GM13976 (cell line): ENCODE measurements around the gene TMEM100.

Experiments used
- DNase-seq: peaks from one replicate; pipeline ENCODE4 v3.0.0; 2012; ENCODE audit warnings: low spot score
- CTCF ChIP-seq: IDR thresholded peaks from 2 replicates; pipeline ENCODE4 v1.5.1; 2012; ENCODE audit warnings: borderline replicate concordance, mild to moderate bottlenecking; ENCODE audit not compliant: insufficient read depth; ENCODE audit errors: extremely low read depth, missing control alignments, control extremely low read depth
- in situ Hi-C: fragments of 300-500 bp; cut with MboI; formaldehyde crosslinking; loops from one replicate; pipeline ENCODE4 v1.12.0; 2022; ENCODE audit warnings: low sequenced_read_pairs, mixed read lengths, inconsistent platforms; ENCODE audit not compliant: unreplicated experiment

The TMEM100 gene

GRCh38 chr17:55729484-55729883, 6.8 kb upstream of the TMEM100 start:
- no peak for DNase-seq
- in situ Hi-C loops = no loop called here
- TF ChIP-seq CTCF = no peak

DNA sequence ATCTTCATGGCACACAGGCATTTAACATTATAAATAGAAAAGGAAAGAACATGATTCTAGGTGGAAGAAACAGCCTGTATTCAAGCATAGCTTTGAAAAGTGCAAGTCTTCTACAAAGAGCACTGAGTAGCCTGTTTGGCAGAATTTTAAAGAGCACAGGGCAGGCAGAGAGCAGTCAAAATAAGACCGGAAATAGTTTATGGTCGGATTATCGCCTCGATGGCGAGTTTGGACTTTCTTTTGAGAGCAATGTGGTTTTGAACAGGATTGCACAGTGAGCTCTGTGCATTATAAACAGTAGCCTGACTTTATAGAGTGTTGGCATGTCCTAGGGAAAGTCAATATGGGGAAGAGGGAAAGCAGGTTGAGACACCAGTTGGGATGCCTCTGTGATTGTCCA, 6.2 kb upstream of the TMEM100 start:
- in situ Hi-C loops = no loop called here
- no peak for TF ChIP-seq CTCF
- no peak for DNase-seq

- DNase-seq = no peak
- in situ Hi-C loops = no loop called here
These were observed 5.7 kb upstream of the TMEM100 start for GRCh38 chr17:55728361-55728760.

DNA sequence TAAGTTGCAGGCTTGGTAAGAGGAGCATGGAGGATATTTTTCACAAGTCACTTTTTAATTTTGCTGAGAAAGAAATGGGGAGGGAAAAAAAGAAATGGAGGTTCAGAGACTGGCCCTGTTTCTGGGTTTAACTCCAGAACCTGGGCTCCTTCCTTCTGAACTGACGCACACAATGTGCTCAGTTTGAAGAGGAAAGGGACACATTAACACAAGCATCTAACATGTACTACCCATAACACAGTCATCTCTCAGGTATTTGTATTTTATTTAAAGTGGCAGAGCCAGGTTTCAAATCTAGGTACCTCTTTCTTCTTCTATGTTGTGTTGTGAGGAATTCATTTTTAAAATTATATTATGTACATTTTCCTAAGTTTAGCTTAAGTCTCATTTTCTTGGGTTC, 5.3 kb upstream of the TMEM100 start:
- no peak for TF ChIP-seq CTCF
- DNase-seq = no peak
- in situ Hi-C loops = no loop called here

More at GRCh38 chr17:55728361-55728760, 5.7 kb upstream of the TMEM100 start:
- no peak for TF ChIP-seq CTCF

GRCh38 chr17:55727275-55727674, 4.6 kb upstream of the TMEM100 start:
- DNase-seq = no peak
- in situ Hi-C loops = no loop called here
- TF ChIP-seq CTCF = no peak

DNA sequence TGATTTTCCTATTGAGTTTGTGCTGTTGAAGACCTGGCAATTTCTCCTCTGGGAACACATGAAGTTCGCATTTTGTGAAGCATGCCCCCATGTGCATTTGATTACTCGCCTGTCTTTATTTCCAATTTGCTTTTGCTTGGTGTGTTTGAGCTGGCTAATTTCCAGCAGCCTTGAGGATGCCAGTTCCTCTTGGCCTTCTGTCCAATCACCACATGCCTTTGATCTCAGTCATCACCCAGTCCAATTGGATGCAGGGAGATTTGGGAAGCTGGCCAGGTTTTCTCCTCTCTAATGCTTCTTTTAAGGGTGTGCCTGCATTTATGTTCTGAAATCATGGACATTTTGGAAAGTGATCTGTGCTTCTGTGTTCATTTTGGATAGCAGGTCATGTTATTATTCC, 3.8 kb upstream of the TMEM100 start:
- in situ Hi-C loops = no loop called here
- DNase-seq = no peak
- no peak for TF ChIP-seq CTCF

DNA sequence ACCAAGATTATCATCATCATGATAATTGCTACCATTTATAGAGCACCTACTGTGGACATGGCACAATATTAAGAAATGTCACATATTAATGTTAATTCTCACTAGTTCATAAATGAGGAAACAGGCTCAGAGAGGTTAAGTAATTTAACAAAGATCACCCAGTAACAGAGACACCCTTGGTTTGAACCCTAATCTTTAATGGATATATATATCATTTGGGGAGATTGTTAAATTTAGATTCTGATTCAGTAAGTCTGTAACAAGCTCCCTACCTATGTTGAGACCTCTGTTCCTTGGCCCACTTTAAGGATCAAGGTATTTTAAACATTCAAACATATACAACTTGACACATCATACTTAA, 804 bp upstream of the TMEM100 start:
- DNase-seq = no peak
- in situ Hi-C loops = no loop called here
- TF ChIP-seq CTCF = no peak
